ENCODE measurements around the gene FMN2.
"Not testable (repeated sequence)": the region's sequence is repeated elsewhere in the genome, so short reads cannot be mapped to it uniquely, and the experiment has no call there.

DNA sequence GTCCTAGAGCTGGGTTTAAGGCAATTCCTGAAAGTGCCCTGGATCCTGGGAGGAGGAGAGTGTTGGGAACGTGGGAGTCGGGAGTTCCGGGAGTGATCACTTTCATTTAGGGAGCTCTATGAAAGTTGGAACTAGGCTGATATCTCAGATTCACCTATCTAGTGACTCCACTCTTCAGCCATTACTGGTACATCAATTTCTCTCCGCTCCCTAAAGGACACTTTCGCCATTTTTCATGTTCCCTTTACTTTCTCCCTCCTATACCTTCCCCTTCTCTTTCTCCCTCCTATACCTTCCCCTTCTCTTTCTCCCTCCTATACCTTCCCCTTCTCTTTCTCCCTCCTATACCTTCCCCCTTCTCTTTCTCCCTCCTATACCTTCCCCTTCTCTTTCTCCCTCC, 93.0 kb downstream of the FMN2 start:
- TF ChIP-seq, protein P1, sequence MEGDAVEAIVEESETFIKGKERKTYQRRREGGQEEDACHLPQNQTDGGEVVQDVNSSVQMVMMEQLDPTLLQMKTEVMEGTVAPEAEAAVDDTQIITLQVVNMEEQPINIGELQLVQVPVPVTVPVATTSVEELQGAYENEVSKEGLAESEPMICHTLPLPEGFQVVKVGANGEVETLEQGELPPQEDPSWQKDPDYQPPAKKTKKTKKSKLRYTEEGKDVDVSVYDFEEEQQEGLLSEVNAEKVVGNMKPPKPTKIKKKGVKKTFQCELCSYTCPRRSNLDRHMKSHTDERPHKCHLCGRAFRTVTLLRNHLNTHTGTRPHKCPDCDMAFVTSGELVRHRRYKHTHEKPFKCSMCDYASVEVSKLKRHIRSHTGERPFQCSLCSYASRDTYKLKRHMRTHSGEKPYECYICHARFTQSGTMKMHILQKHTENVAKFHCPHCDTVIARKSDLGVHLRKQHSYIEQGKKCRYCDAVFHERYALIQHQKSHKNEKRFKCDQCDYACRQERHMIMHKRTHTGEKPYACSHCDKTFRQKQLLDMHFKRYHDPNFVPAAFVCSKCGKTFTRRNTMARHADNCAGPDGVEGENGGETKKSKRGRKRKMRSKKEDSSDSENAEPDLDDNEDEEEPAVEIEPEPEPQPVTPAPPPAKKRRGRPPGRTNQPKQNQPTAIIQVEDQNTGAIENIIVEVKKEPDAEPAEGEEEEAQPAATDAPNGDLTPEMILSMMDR (IDR thresholded peaks at IDR 0.05; ENCODE audit: insufficient read depth, low read length, poor library complexity, severe bottlenecking): not testable (repeated sequence)
- TF ChIP-seq EZH2phosphoT487 (conservative IDR thresholded peaks at IDR 0.05; ENCODE audit: low read length): not testable (repeated sequence)

Data from SU-DHL-6 (cell line).